Stimulated activated memory B cell treated with anti-CD40 and anti-IgM and Interleukin-4, amounts not matched to agents 10 μg/mL and 1 μg/mL and 100 μg/mL, for 72 hours (primary cell): Measurements from ENCODE around the gene DUSP7.

Experiments
- ATAC-seq: fragments of 150-1000 bp; cut with Tn5 transposase; 2 replicates; pipeline ENCODE4 v1.10.0; 2021
- H3K27ac Mint-ChIP-seq: one replicate; pipeline ENCODE4 v1.8.0; 2022; ENCODE audit warnings: mild to moderate bottlenecking, mixed read lengths
- H3K27me3 Mint-ChIP-seq: one replicate; pipeline ENCODE4 v1.8.0; 2022; ENCODE audit warnings: mixed read lengths
- H3K36me3 Mint-ChIP-seq: one replicate; pipeline ENCODE4 v1.8.0; 2022; ENCODE audit warnings: mixed read lengths
- H3K4me1 Mint-ChIP-seq: one replicate; pipeline ENCODE4 v1.8.0; 2022; ENCODE audit warnings: mixed read lengths
- H3K4me3 Mint-ChIP-seq: one replicate; pipeline ENCODE4 v1.8.0; 2022; ENCODE audit warnings: mild to moderate bottlenecking, moderate library complexity, mixed read lengths
- H3K9me3 Mint-ChIP-seq: one replicate; pipeline ENCODE4 v1.8.0; 2022; ENCODE audit warnings: mixed read lengths

Gene DUSP7

GRCh38 chr3:52078781-52079560 is 22.6 kb upstream of the DUSP7 start:
- no peaks in the 10 kb centered on the region for H3K36me3 Mint-ChIP-seq
- no peak for ATAC-seq
- no peaks in the 10 kb centered on the region for H3K4me1 Mint-ChIP-seq
- H3K9me3 Mint-ChIP-seq: no peaks in the 10 kb centered on the region
- H3K27me3 Mint-ChIP-seq: no peaks in the 10 kb centered on the region
- no peak overlapping the region for H3K4me3 Mint-ChIP-seq
- H3K27ac Mint-ChIP-seq: no peak overlapping the region

GRCh38 chr3:52077925-52078324 is 21.6 kb upstream of the DUSP7 start:
- Mint-ChIP-seq H3K9me3 (no peaks in the 10 kb centered on the region), H3K4me1 (no peaks in the 10 kb centered on the region), H3K36me3 (no peaks in the 10 kb centered on the region), H3K27ac (no peak overlapping the region), H3K27me3 (no peaks in the 10 kb centered on the region), H3K4me3 (no peak overlapping the region)
- ATAC-seq: no peak

- H3K9me3 Mint-ChIP-seq: no peaks in the 10 kb centered on the region
- H3K27ac Mint-ChIP-seq: no peak overlapping the region
- H3K27me3 Mint-ChIP-seq: no peaks in the 10 kb centered on the region
Observed at GRCh38 chr3:52076896-52077780, 20.8 kb upstream of the DUSP7 start.

GRCh38 chr3:52073490-52073889 is 17.1 kb upstream of the DUSP7 start:
- Mint-ChIP-seq H3K27me3 (no peaks in the 10 kb centered on the region), H3K4me3 (no peak overlapping the region), H3K27ac (no peak overlapping the region), H3K36me3 (no peaks in the 10 kb centered on the region), H3K9me3 (no peaks in the 10 kb centered on the region), H3K4me1 (no peaks in the 10 kb centered on the region)
- ATAC-seq: no peak

More at GRCh38 chr3:52076896-52077780, 20.8 kb upstream of the DUSP7 start:
- no peak for ATAC-seq
- Mint-ChIP-seq H3K36me3 (no peaks in the 10 kb centered on the region), H3K4me3 (no peak overlapping the region), H3K4me1 (no peaks in the 10 kb centered on the region)

- Mint-ChIP-seq H3K36me3 (no peaks in the 10 kb centered on the region), H3K27me3 (no peaks in the 10 kb centered on the region), H3K9me3 (no peaks in the 10 kb centered on the region), H3K27ac (no peak overlapping the region), H3K4me3 (no peak overlapping the region), H3K4me1 (no peaks in the 10 kb centered on the region)
- no peak for ATAC-seq
Observed at GRCh38 chr3:52072471-52072870, 16.1 kb upstream of the DUSP7 start.

- no peak overlapping the region for H3K4me3 Mint-ChIP-seq
- H3K36me3 Mint-ChIP-seq: no peaks in the 10 kb centered on the region
- no peak for ATAC-seq
- no peaks in the 10 kb centered on the region for H3K9me3 Mint-ChIP-seq
- H3K27ac Mint-ChIP-seq: no peak overlapping the region
- H3K4me1 Mint-ChIP-seq: no peaks in the 10 kb centered on the region
- H3K27me3 Mint-ChIP-seq: no peaks in the 10 kb centered on the region
Observed at GRCh38 chr3:52072020-52072419, 15.6 kb upstream of the DUSP7 start.

- H3K4me3 Mint-ChIP-seq: no peak overlapping the region
- no peak for ATAC-seq
- H3K27me3 Mint-ChIP-seq: no peaks in the 10 kb centered on the region
- no peaks in the 10 kb centered on the region for H3K4me1 Mint-ChIP-seq
- no peaks in the 10 kb centered on the region for H3K9me3 Mint-ChIP-seq
- peak overlapping the region; percentile 11 for H3K27ac Mint-ChIP-seq
- no peaks in the 10 kb centered on the region for H3K36me3 Mint-ChIP-seq
Observed at GRCh38 chr3:52070724-52071621, 14.6 kb upstream of the DUSP7 start.

GRCh38 chr3:52069855-52070254 is 13.5 kb upstream of the DUSP7 start:
- no peak overlapping the region for H3K27ac Mint-ChIP-seq
- no peaks in the 10 kb centered on the region for H3K27me3 Mint-ChIP-seq
- H3K4me1 Mint-ChIP-seq: no peaks in the 10 kb centered on the region
- no peak for ATAC-seq
- H3K4me3 Mint-ChIP-seq: no peak overlapping the region
- no peaks in the 10 kb centered on the region for H3K36me3 Mint-ChIP-seq
- H3K9me3 Mint-ChIP-seq: no peaks in the 10 kb centered on the region

- H3K27ac Mint-ChIP-seq: no peak overlapping the region
- no peak for ATAC-seq
- H3K4me3 Mint-ChIP-seq: no peak overlapping the region
Observed at GRCh38 chr3:52069135-52069534, 12.8 kb upstream of the DUSP7 start.

GRCh38 chr3:52068730-52069129 is 12.4 kb upstream of the DUSP7 start:
- no peaks in the 10 kb centered on the region for H3K4me1 Mint-ChIP-seq
- no peaks in the 10 kb centered on the region for H3K27me3 Mint-ChIP-seq
- H3K9me3 Mint-ChIP-seq: no peaks in the 10 kb centered on the region
- ATAC-seq: no peak
- H3K4me3 Mint-ChIP-seq: no peak overlapping the region
- H3K36me3 Mint-ChIP-seq: no peaks in the 10 kb centered on the region
- no peak overlapping the region for H3K27ac Mint-ChIP-seq

More at GRCh38 chr3:52069135-52069534, 12.8 kb upstream of the DUSP7 start:
- no peaks in the 10 kb centered on the region for H3K4me1 Mint-ChIP-seq
- H3K36me3 Mint-ChIP-seq: no peaks in the 10 kb centered on the region
- no peaks in the 10 kb centered on the region for H3K9me3 Mint-ChIP-seq
- H3K27me3 Mint-ChIP-seq: no peaks in the 10 kb centered on the region

- Mint-ChIP-seq H3K36me3 (no peaks in the 10 kb centered on the region), H3K9me3 (no peaks in the 10 kb centered on the region), H3K4me1 (peaks cover 4% of the 10 kb centered on the region), H3K27me3 (no peaks in the 10 kb centered on the region), H3K27ac (no peak overlapping the region), H3K4me3 (no peak overlapping the region)
- no peak for ATAC-seq
Observed at GRCh38 chr3:52068055-52068571, 11.7 kb upstream of the DUSP7 start.

- Mint-ChIP-seq H3K4me3 (no peak overlapping the region), H3K27me3 (no peaks in the 10 kb centered on the region), H3K36me3 (no peaks in the 10 kb centered on the region), H3K9me3 (no peaks in the 10 kb centered on the region), H3K27ac (no peak overlapping the region), H3K4me1 (peaks cover 10% of the 10 kb centered on the region)
- ATAC-seq: no peak
Observed at GRCh38 chr3:52067526-52067925, 11.2 kb upstream of the DUSP7 start.

- no peaks in the 10 kb centered on the region for H3K9me3 Mint-ChIP-seq
- H3K27me3 Mint-ChIP-seq: no peaks in the 10 kb centered on the region
Observed at GRCh38 chr3:52067046-52067445, 10.7 kb upstream of the DUSP7 start.

GRCh38 chr3:52065264-52065756 is 8.9 kb upstream of the DUSP7 start:
- no peak for ATAC-seq

More at GRCh38 chr3:52067046-52067445, 10.7 kb upstream of the DUSP7 start:
- H3K4me1 Mint-ChIP-seq: peaks cover 15% of the 10 kb centered on the region
- ATAC-seq: no peak
- no peak overlapping the region for H3K27ac Mint-ChIP-seq
- H3K4me3 Mint-ChIP-seq: no peak overlapping the region
- no peaks in the 10 kb centered on the region for H3K36me3 Mint-ChIP-seq

More at GRCh38 chr3:52065264-52065756, 8.9 kb upstream of the DUSP7 start:
- Mint-ChIP-seq H3K4me3 (no peak overlapping the region), H3K27me3 (no peaks in the 10 kb centered on the region), H3K4me1 (peaks cover 22% of the 10 kb centered on the region), H3K36me3 (no peaks in the 10 kb centered on the region), H3K9me3 (no peaks in the 10 kb centered on the region), H3K27ac (no peak overlapping the region)
